22Rv1 (cell line): ENCODE measurements around the gene LINC00632.
A peak's percentile ranks its signal among the peaks of the same experiment; 100 is the strongest.

Experiments used
- H3K27ac ChIP-seq: fragments of 450-650 bp; 2 replicates; pipeline ENCODE4 v1.5.1; 2017
- CTCF ChIP-seq: fragments of 450-650 bp; IDR thresholded peaks from 2 replicates; pipeline ENCODE4 v1.5.1; 2017; ENCODE audit warnings: mild to moderate bottlenecking
- ZFX ChIP-seq: fragments of 450-650 bp; IDR thresholded peaks from 2 replicates; pipeline ENCODE4 v1.6.1; 2017; ENCODE audit warnings: antibody characterized with exemption, borderline replicate concordance

The LINC00632 gene

GRCh38 chrX:140765043-140765784 is 55.7 kb downstream of the LINC00632 start:
- TF ChIP-seq CTCF (no peak), ZFX (no peak)

GRCh38 chrX:140766024-140766611 is 56.6 kb downstream of the LINC00632 start:
- no peak overlapping the region for H3K27ac ChIP-seq

More at GRCh38 chrX:140765043-140765784, 55.7 kb downstream of the LINC00632 start:
- H3K27ac ChIP-seq: no peak overlapping the region

GRCh38 chrX:140767646-140768045 is 58.1 kb downstream of the LINC00632 start:
- no peak overlapping the region for H3K27ac ChIP-seq
- TF ChIP-seq CTCF (no peak), ZFX (no peak)

More at GRCh38 chrX:140766024-140766611, 56.6 kb downstream of the LINC00632 start:
- peak; percentile 68 for TF ChIP-seq CTCF
- TF ChIP-seq ZFX: no peak

GRCh38 chrX:140775211-140775610 is 65.7 kb downstream of the LINC00632 start:
- no peak overlapping the region for H3K27ac ChIP-seq
- TF ChIP-seq ZFX: no peak
- no peak for TF ChIP-seq CTCF

GRCh38 chrX:140776320-140776719 is 66.8 kb downstream of the LINC00632 start:
- TF ChIP-seq CTCF: no peak
- H3K27ac ChIP-seq: no peak overlapping the region

GRCh38 chrX:140794642-140795041 is 85.1 kb downstream of the LINC00632 start:
- no peak overlapping the region for H3K27ac ChIP-seq
- no peak for TF ChIP-seq CTCF
- no peak for TF ChIP-seq ZFX

- H3K27ac ChIP-seq: no peak overlapping the region
- TF ChIP-seq CTCF (no peak), ZFX (no peak)
These were observed 89.7 kb downstream of the LINC00632 start for GRCh38 chrX:140799216-140799615.
